K562 (cell line): ENCODE results near the gene HDAC3. TPM values are rescaled to one million over a fixed set of nuclear protein-coding genes. Genes with fewer than 3 reads are reported as not detected.

Experiments used
- CHCHD3 ChIP-seq: fragments of 250-450 bp; sonication (Bioruptor Pico); IDR thresholded peaks from 2 replicates; pipeline ENCODE4 v2.1.2; 2022; ENCODE audit warnings: mild to moderate bottlenecking
- CSDE1 ChIP-seq, 2 experiments: fragments of 450-650 bp; IDR thresholded peaks; 2 replicates each; pipeline ENCODE4 v1.6.1; 2016; ENCODE audit warnings: mild to moderate bottlenecking in 1 of 2
- CXXC5 ChIP-seq: fragments of 250-450 bp; sonication (Bioruptor Pico); IDR thresholded peaks from 2 replicates; pipeline ENCODE4 v1.8.0; 2022; ENCODE audit warnings: inconsistent platforms, mild to moderate bottlenecking, moderate library complexity
- HNRNPK ChIP-seq: fragments of 200-400 bp; formaldehyde crosslinking; IDR thresholded peaks from one replicate; pipeline ENCODE4 v1.6.1; 2018; ENCODE audit warnings: mild to moderate bottlenecking, low read depth, low read length; ENCODE audit not compliant: poor library complexity, severe bottlenecking
- PHF20 ChIP-seq: fragments of 450-650 bp; IDR thresholded peaks from 2 replicates; pipeline ENCODE4 v1.6.1; 2018; ENCODE audit not compliant: partially characterized antibody
- SREBF1 ChIP-seq: fragments of 150-350 bp; IDR thresholded peaks from 2 replicates; pipeline ENCODE4 v1.6.1; 2014; ENCODE audit warnings: antibody characterized with exemption, low read depth, low read length, borderline replicate concordance
- ZNF764 ChIP-seq: fragments of 250-450 bp; sonication (Bioruptor Pico); IDR thresholded peaks from 2 replicates; pipeline ENCODE4 v1.4.0; 2020; ENCODE audit warnings: low read depth, mild to moderate bottlenecking, moderate library complexity
- polyA plus RNA-seq, 8 experiments: library from polyadenylated mRNA; depleted of rRNA in 4 of 8; stranded (reverse) in 5 of 8; unstranded in 3 of 8; fragments of >200 nt; fragmentation: Nextera tagmentation in 2 of 8; fragmentation: Illumina TruSeq in 1 of 8; extraction: Ambion mirVana in 2 of 8; extraction: Trizol in 1 of 8; gene quantifications; 2 replicates each; pipeline versions ENCODE4 v1.2.1 to v1.2.3, GENCODE V29; 2011 to 2014; ENCODE audit warnings: inconsistent platforms in 1 of 8, missing spikeins in 1 of 8
- total RNA-seq, 7 experiments: library from RNA; depleted of rRNA in 6 of 7; stranded (reverse); fragments of >200 nt in 6 of 7; fragmentation: Illumina TruSeq in 2 of 7; extraction: Trizol in 2 of 7; gene quantifications; 2 replicates each; pipeline versions ENCODE4 v1.2.1 to v1.2.3, GENCODE V29; 2011 to 2021; ENCODE audit warnings: low replicate concordance in 1 of 7
- TF ChIP-seq, protein P1 (sequence below): fragments of 450-650 bp; formaldehyde crosslinking; IDR thresholded peaks from 2 replicates; pipeline ENCODE4 v1.4.0; 2022; ENCODE audit warnings: missing genetic modification characterization
- TF ChIP-seq, protein P2 (sequence below): sonication (generic); formaldehyde crosslinking; IDR thresholded peaks from 2 replicates; pipeline ENCODE4 v1.5.0; 2020; ENCODE audit warnings: missing genetic modification reagents
- TF ChIP-seq, protein P3 (sequence below): fragments of 450-650 bp; IDR thresholded peaks from 2 replicates; pipeline ENCODE4 v1.6.1; 2017; ENCODE audit warnings: mild to moderate bottlenecking, moderate library complexity
- TF ChIP-seq, protein P4 (sequence below): fragments of 450-650 bp; formaldehyde crosslinking; IDR thresholded peaks from 2 replicates; pipeline ENCODE4 v1.4.0; 2022; ENCODE audit warnings: mild to moderate bottlenecking, moderate library complexity
- TF ChIP-seq, protein P5 (sequence below): fragments of 150-350 bp; conservative IDR thresholded peaks from 2 replicates; pipeline ENCODE4 v1.6.1; 2014; ENCODE audit warnings: low read length
- TF ChIP-seq, protein P6 (sequence below): fragments of 450-650 bp; IDR thresholded peaks from 2 replicates; pipeline ENCODE4 v1.6.1; 2016; ENCODE audit warnings: low read depth, mild to moderate bottlenecking, moderate library complexity

HDAC3 gene
- total and polyA plus RNA-seq, 9 of the 15 experiments (the other 6 are each of a cell fraction or from before 2014, with no cell fraction given): 89.7 to 191 (median 119) TPM

DNA sequence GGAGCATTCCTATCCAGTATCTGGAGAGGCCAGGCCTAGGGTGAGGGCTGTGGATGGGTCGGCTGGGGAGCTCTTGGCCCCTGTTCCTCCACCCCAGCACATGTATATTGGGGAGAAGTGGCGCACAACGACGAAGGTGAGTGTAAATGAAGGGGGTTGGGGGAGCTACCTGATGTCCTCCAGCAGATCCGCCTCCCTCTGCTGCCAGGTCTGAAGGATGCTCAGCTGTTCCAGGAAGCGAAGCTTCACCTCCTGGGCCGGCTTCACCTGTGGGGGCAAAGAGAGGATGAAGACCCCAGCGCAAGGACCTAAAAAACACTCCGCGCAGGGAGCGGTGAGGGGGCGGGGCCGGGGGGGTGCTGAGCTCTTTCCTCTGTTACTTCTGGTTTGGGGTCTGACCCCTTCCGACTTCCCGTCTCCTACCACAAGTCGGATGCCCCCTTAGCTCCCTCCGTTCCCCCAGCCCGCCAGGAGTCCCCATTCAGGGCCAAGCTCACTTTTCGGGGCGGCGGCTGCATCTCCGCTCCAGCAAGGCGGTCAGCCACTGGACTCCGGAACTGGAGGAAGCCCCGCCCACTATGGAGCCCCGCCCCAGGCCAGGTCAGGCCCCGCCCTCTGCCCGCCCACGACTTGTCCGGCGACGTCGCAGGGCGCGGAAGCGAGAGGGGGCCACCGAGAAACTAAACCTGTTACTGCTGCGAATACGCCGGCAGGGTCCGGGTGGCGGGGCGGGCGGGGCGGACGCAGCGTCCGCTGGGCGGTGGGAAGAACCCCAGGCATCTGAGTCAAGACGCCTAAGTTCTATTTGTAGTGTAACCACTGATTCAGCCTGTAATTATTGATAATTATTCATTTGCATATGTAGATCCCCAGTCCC, 14.4 kb upstream of the HDAC3 start, which contains the start of gene FCHSD1 (continued):
- TF ChIP-seq, protein P1, sequence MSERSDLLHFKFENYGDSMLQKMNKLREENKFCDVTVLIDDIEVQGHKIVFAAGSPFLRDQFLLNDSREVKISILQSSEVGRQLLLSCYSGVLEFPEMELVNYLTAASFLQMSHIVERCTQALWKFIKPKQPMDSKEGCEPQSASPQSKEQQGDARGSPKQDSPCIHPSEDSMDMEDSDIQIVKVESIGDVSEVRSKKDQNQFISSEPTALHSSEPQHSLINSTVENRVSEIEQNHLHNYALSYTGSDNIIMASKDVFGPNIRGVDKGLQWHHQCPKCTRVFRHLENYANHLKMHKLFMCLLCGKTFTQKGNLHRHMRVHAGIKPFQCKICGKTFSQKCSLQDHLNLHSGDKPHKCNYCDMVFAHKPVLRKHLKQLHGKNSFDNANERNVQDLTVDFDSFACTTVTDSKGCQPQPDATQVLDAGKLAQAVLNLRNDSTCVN (CRISPR knock-in tag): no peak
- TF ChIP-seq, protein P2, sequence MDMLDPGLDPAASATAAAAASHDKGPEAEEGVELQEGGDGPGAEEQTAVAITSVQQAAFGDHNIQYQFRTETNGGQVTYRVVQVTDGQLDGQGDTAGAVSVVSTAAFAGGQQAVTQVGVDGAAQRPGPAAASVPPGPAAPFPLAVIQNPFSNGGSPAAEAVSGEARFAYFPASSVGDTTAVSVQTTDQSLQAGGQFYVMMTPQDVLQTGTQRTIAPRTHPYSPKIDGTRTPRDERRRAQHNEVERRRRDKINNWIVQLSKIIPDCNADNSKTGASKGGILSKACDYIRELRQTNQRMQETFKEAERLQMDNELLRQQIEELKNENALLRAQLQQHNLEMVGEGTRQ (CRISPR knock-in tag): no peak
- TF ChIP-seq, protein P3, sequence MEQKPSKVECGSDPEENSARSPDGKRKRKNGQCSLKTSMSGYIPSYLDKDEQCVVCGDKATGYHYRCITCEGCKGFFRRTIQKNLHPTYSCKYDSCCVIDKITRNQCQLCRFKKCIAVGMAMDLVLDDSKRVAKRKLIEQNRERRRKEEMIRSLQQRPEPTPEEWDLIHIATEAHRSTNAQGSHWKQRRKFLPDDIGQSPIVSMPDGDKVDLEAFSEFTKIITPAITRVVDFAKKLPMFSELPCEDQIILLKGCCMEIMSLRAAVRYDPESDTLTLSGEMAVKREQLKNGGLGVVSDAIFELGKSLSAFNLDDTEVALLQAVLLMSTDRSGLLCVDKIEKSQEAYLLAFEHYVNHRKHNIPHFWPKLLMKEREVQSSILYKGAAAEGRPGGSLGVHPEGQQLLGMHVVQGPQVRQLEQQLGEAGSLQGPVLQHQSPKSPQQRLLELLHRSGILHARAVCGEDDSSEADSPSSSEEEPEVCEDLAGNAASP: no peak
- TF ChIP-seq ZNF764 (no peak), SREBF1 (no peak), PHF20 (no peak), CSDE1 (IDR thresholded peaks at IDR 0.05) (no peak), HNRNPK (no peak), CXXC5 (CRISPR knock-in tag) (peak; percentile 63), CHCHD3 (CRISPR knock-in tag) (no peak)
- TF ChIP-seq, protein P4, sequence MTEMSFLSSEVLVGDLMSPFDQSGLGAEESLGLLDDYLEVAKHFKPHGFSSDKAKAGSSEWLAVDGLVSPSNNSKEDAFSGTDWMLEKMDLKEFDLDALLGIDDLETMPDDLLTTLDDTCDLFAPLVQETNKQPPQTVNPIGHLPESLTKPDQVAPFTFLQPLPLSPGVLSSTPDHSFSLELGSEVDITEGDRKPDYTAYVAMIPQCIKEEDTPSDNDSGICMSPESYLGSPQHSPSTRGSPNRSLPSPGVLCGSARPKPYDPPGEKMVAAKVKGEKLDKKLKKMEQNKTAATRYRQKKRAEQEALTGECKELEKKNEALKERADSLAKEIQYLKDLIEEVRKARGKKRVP (CRISPR knock-in tag): no peak
- TF ChIP-seq, protein P5, sequence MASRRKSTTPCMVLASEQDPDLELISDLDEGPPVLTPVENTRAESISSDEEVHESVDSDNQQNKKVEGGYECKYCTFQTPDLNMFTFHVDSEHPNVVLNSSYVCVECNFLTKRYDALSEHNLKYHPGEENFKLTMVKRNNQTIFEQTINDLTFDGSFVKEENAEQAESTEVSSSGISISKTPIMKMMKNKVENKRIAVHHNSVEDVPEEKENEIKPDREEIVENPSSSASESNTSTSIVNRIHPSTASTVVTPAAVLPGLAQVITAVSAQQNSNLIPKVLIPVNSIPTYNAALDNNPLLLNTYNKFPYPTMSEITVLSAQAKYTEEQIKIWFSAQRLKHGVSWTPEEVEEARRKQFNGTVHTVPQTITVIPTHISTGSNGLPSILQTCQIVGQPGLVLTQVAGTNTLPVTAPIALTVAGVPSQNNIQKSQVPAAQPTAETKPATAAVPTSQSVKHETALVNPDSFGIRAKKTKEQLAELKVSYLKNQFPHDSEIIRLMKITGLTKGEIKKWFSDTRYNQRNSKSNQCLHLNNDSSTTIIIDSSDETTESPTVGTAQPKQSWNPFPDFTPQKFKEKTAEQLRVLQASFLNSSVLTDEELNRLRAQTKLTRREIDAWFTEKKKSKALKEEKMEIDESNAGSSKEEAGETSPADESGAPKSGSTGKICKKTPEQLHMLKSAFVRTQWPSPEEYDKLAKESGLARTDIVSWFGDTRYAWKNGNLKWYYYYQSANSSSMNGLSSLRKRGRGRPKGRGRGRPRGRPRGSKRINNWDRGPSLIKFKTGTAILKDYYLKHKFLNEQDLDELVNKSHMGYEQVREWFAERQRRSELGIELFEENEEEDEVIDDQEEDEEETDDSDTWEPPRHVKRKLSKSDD: no peak
- TF ChIP-seq, protein P6, sequence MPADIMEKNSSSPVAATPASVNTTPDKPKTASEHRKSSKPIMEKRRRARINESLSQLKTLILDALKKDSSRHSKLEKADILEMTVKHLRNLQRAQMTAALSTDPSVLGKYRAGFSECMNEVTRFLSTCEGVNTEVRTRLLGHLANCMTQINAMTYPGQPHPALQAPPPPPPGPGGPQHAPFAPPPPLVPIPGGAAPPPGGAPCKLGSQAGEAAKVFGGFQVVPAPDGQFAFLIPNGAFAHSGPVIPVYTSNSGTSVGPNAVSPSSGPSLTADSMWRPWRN: no peak
